Fibroblast of villous mesenchyme (primary cell): ENCODE data around the gene MBTPS2. TPM values are rescaled to one million over a fixed set of nuclear protein-coding genes. Genes with fewer than 3 reads are reported as not detected.
A peak's percentile ranks its signal among the peaks of the same experiment; 100 is the strongest.

Experiments used
- DNase-seq: peaks from one replicate; pipeline ENCODE4 v3.0.0-alpha.2; 2010; ENCODE audit warnings: low read depth
- H3K4me3 ChIP-seq: 2 replicates; pipeline ENCODE4 v1.5.1; 2011; ENCODE audit warnings: low read depth, mild to moderate bottlenecking, low read length
- total RNA-seq: library from RNA; depleted of rRNA; stranded (reverse); fragments of >200 nt; gene quantifications from 2 replicates; pipeline ENCODE4 v1.2.3, GENCODE V29; 2012
- TF ChIP-seq, protein P1 (sequence below): IDR thresholded peaks from 2 replicates; pipeline ENCODE4 v1.5.1; 2012; ENCODE audit warnings: low read depth, mild to moderate bottlenecking, low read length; ENCODE audit not compliant: insufficient read depth

The MBTPS2 gene
- total RNA-seq, 1 donor = 11.2 TPM

DNA sequence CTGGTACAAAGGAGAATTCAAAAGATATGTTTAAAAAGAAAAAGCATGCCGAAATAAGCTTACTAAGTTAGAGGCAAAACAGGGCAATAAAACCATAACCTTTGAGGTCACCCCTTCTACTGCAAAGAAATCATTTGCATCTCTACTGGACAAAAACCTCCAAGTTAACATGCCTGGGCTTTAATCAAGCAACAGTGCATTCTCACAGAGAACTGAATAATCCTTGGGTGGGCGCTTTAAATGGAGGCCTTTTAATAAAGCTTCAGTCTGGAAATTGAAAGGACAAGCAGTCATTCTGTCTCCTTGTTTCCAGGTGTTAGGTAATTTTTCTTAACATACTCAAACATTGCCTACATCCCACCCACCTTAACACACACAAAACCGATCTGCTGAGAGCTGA lies 66.5 kb downstream of the MBTPS2 start:
- TF ChIP-seq, protein P1, sequence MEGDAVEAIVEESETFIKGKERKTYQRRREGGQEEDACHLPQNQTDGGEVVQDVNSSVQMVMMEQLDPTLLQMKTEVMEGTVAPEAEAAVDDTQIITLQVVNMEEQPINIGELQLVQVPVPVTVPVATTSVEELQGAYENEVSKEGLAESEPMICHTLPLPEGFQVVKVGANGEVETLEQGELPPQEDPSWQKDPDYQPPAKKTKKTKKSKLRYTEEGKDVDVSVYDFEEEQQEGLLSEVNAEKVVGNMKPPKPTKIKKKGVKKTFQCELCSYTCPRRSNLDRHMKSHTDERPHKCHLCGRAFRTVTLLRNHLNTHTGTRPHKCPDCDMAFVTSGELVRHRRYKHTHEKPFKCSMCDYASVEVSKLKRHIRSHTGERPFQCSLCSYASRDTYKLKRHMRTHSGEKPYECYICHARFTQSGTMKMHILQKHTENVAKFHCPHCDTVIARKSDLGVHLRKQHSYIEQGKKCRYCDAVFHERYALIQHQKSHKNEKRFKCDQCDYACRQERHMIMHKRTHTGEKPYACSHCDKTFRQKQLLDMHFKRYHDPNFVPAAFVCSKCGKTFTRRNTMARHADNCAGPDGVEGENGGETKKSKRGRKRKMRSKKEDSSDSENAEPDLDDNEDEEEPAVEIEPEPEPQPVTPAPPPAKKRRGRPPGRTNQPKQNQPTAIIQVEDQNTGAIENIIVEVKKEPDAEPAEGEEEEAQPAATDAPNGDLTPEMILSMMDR = no peak
- H3K4me3 ChIP-seq = no peak overlapping the region
- no peak for DNase-seq

DNA sequence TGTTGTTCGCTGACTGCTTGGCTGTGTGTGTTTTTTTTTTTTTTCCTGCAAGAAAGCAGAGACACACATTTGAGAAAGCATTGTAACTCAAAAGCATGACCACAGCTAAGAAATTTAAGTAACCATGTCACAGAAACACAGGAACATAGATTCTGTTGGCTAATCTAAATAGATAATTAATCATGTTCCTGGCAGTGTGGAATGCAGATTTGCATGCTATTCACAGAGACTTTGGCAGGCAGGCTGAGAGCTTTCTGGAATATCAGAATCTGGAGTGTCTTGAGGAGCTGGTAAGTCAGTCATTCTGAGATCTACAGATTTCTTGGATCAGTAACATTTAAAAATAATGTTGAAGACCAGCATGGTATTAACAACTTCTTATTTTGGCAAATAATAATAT lies 67.8 kb downstream of the MBTPS2 start:
- no peak overlapping the region for H3K4me3 ChIP-seq
- TF ChIP-seq, protein P1 = no peak
- no peak for DNase-seq

DNA sequence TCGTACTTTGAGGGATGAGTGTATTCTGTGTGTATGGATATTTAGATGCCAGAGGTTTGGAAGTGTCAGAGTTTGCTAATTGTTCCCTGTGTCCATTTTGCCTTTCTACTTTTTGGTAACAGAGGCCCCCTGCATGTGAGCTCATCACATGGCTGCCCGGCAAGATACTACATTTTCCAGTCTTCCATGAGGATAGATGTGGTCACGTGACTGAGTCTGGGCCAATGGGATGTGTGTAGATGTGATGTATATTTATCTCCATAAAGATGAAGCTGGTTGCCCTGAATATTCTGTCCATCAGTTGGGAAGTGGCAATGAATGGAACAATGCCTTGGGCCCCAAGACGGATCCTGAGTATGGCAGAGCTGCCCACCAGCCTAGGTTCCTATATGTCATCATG lies 72.1 kb downstream of the MBTPS2 start:
- no peak for DNase-seq
- no peak overlapping the region for H3K4me3 ChIP-seq
- TF ChIP-seq, protein P1 = no peak

DNA sequence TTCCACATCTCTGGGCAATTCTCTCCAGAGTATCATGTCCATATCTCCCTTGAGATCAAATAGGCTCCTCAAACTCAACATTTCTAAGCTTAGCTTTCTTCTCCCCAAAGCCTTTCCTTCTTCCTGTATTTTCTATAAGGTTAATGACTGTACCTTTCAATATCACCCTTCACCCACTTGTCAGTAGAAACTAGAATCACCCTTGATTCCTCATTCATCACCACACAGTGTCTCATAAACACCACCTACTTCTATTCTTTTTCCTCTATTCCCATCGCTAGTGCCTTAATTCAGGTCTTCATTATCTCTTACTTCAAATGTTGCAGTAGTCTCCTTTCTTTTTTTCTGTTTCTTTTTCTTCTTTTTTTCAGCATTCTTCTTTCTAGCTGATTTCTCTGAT lies 72.8 kb downstream of the MBTPS2 start:
- TF ChIP-seq, protein P1 = no peak
- DNase-seq = no peak

DNA sequence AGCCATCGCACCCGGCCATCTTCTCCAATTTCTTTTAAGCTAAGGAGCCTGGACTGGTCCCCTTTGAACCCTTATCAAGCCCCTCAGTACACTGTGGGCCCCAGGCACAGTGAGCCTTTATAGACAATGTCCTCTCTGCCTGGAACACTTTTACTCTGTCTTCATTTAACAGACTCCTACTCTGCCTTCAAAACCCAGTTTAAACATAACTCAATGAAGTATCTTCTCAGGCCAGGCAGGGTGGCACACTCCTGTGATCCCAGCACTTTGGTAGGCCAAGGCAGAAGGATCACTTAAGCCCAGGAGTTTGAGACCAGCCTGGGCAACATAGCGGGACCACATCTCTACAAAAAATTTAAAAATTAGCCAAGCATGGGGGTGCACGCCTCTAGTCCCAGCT lies 73.6 kb downstream of the MBTPS2 start:
- TF ChIP-seq, protein P1 = no peak
- no peak for DNase-seq
- H3K4me3 ChIP-seq = no peak overlapping the region

More for the DNA sequence above, 72.8 kb downstream of the MBTPS2 start:
- no peak overlapping the region for H3K4me3 ChIP-seq

DNA sequence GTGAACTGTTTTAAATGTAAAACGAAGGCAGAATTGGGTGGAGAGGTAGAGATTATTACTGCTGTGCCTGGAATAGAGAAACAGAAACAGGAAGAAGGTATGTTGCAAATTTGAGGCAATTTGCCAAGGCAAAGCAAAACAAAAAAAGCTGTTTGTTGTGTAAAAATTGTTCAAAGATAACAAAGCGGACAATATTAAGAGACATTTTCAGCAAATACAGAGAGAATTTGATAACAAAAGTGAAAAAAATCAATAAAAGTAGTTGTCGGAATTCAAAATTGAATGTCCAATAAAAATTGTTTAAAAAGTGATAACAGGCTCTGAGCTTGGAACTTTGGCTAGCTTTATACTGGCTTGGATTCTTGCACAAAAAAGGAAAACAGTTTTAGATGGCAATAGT lies 86.7 kb downstream of the MBTPS2 start:
- peak; percentile 57 for DNase-seq
- peak overlapping the region; percentile 49 for H3K4me3 ChIP-seq
- TF ChIP-seq, protein P1 = no peak

DNA sequence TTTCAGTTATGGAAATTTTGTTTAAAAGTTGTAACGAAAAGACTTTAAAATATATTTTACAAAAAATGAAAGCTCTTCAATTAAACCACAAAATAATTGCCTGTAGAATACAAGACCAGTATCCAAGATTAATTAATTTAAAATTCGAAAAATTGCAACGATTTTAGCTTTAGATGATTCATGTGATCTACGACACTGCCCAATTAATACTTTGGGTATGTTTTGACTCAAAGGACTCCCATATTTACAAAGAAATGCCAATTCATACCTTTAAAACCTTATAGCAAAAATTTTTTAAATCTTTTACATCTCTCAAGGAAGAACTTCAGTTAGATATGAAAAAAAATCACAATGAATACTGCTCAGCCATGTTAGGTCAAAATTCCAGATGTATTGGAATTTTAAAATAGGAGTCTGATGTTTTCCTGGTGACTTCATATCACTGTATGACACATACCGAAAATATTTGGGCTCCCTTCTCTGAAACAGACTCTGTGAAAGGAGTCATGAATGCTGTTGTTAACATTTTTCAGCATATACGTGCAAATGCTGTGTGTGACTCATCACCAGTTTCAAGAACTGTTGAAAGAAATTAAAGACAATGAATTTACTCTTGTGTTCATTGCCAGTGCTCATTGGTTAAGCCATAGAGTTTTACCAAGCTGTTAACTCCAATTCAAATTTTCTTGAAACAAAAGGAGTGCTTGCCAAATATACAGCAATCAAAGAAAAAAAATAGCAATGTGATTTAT lies 87.3 kb downstream of the MBTPS2 start:
- DNase-seq = peak; percentile 91
- peak overlapping the region; percentile 49 for H3K4me3 ChIP-seq
- TF ChIP-seq, protein P1 = no peak
